GM19324 (cell line): ENCODE measurements around the gene CCDC3.
"Not testable (repeated sequence)": the region's sequence is repeated elsewhere in the genome, so short reads cannot be mapped to it uniquely, and the experiment has no call there.

Source experiments
- ATAC-seq: cut with Tn5 transposase; IDR thresholded peaks from one replicate; pipeline ENCODE4 v1.9.1; 2021; ENCODE audit warnings: mild to moderate bottlenecking, moderate library complexity; ENCODE audit not compliant: unreplicated experiment, low FRiP score

CCDC3 gene

GRCh38 chr10:13003004-13003403 lies 1.5 kb upstream of the CCDC3 start:
- no peak for ATAC-seq

GRCh38 chr10:13001887-13002212 lies 337 bp upstream of the CCDC3 start:
- ATAC-seq: no peak

- no peak for ATAC-seq
These were observed 1.1 kb downstream of the CCDC3 start for GRCh38 chr10:13000431-13000830.

- no peak for ATAC-seq
These were observed 1.7 kb downstream of the CCDC3 start for GRCh38 chr10:12999849-13000248.

- no peak for ATAC-seq
These were observed 6.1 kb downstream of the CCDC3 start for GRCh38 chr10:12995425-12995861.

GRCh38 chr10:12993595-12993994 lies 7.9 kb downstream of the CCDC3 start:
- no peak for ATAC-seq

GRCh38 chr10:12985347-12985746 lies 16.2 kb downstream of the CCDC3 start:
- ATAC-seq: no peak

GRCh38 chr10:12984165-12984747 lies 17.3 kb downstream of the CCDC3 start:
- no peak for ATAC-seq

- not testable (repeated sequence) for ATAC-seq
These were observed 17.9 kb downstream of the CCDC3 start for GRCh38 chr10:12983568-12983967.

GRCh38 chr10:12981570-12981969 lies 19.9 kb downstream of the CCDC3 start:
- no peak for ATAC-seq

- no peak for ATAC-seq
These were observed 20.7 kb downstream of the CCDC3 start for GRCh38 chr10:12980713-12981306.

- ATAC-seq: no peak
These were observed 21.3 kb downstream of the CCDC3 start for GRCh38 chr10:12980102-12980661.

- no peak for ATAC-seq
These were observed 22.6 kb downstream of the CCDC3 start for GRCh38 chr10:12978891-12979290.

GRCh38 chr10:12975906-12976305 lies 25.6 kb downstream of the CCDC3 start:
- no peak for ATAC-seq

- no peak for ATAC-seq
These were observed 26.2 kb downstream of the CCDC3 start for GRCh38 chr10:12975266-12975665.

GRCh38 chr10:12974491-12975199 lies 26.9 kb downstream of the CCDC3 start:
- no peak for ATAC-seq

- no peak for ATAC-seq
These were observed 27.4 kb downstream of the CCDC3 start for GRCh38 chr10:12974078-12974477.

- no peak for ATAC-seq
These were observed 28.3 kb downstream of the CCDC3 start for GRCh38 chr10:12973149-12973718.

GRCh38 chr10:12972146-12972545 lies 29.4 kb downstream of the CCDC3 start:
- no peak for ATAC-seq

- no peak for ATAC-seq
These were observed 30.3 kb downstream of the CCDC3 start for GRCh38 chr10:12971001-12971788.

GRCh38 chr10:12969951-12970350 lies 31.6 kb downstream of the CCDC3 start:
- ATAC-seq: no peak
